GM12875 (cell line): ENCODE results near the gene A1BG.
A peak's percentile ranks its signal among the peaks of the same experiment; 100 is the strongest.

Experiments used
- H3K4me3 ChIP-seq: one replicate; pipeline ENCODE4 v1.5.1; 2011; ENCODE audit warnings: low read depth, low read length, control low read depth
- CTCF ChIP-seq: IDR thresholded peaks from 2 replicates; pipeline ENCODE4 v1.5.1; 2011; ENCODE audit warnings: low read depth, mild to moderate bottlenecking, control low read depth, inconsistent platforms, low read length, moderate library complexity, borderline replicate concordance; ENCODE audit not compliant: insufficient read depth

A1BG gene

GRCh38 chr19:58307736-58308135, 45.6 kb downstream of the A1BG start:
- H3K4me3 ChIP-seq = no peak overlapping the region
- TF ChIP-seq CTCF = no peak

- H3K4me3 ChIP-seq = peak overlapping the region; percentile 99
- no peak for TF ChIP-seq CTCF
Measured at GRCh38 chr19:58305932-58306323, 47.4 kb downstream of the A1BG start.

- peak within 1 kb of the TSS; percentile 99 for H3K4me3 ChIP-seq
- TF ChIP-seq CTCF = no peak
Measured at GRCh38 chr19:58305065-58305931, 48.0 kb downstream of the A1BG start, which contains the start of gene ERVK3-1. ERVK3-1 (plus strand) TSS chr19:58305377; CDS start chr19:58312169, 6,792 bp downstream.

- H3K4me3 ChIP-seq = peak overlapping the region; percentile 31
- no peak for TF ChIP-seq CTCF
Measured at GRCh38 chr19:58304748-58305064, 48.6 kb downstream of the A1BG start.

GRCh38 chr19:58304255-58304654, 49.0 kb downstream of the A1BG start:
- H3K4me3 ChIP-seq = no peak overlapping the region
- no peak for TF ChIP-seq CTCF

- no peak for TF ChIP-seq CTCF
- no peak overlapping the region for H3K4me3 ChIP-seq
Measured at GRCh38 chr19:58300620-58301019, 52.7 kb downstream of the A1BG start.

GRCh38 chr19:58296104-58296503, 57.2 kb downstream of the A1BG start:
- H3K4me3 ChIP-seq = no peak overlapping the region
- TF ChIP-seq CTCF = no peak
